Psoas muscle (tissue), 8 donors: ENCODE data around the gene ALDH1A3. TPM values are rescaled to one million over a fixed set of nuclear protein-coding genes. Genes with fewer than 3 reads are reported as not detected.

Experiments
- ATAC-seq, 4 donors: fragments of 200-7000 bp; cut with Tn5 transposase; one replicate each; pipeline ENCODE4 v1.9.1; 2020; ENCODE audit warnings: moderate library complexity in 3 of 4, mild to moderate bottlenecking in 2 of 4
- DNase-seq, 2 donors: peaks; one replicate each; pipeline ENCODE4 v3.0.0-alpha.2; 2020
- H3K27ac ChIP-seq: fragments of 200-600 bp; one replicate; pipeline ENCODE4 v1.8.0; 2022
- H3K27me3 ChIP-seq, 3 donors: fragments of 200-600 bp in 1 of 3; one replicate each; pipeline versions ENCODE4 v1.6.1 to v1.8.0; 2013 to 2022; ENCODE audit warnings: low read length in 2 of 3, mild to moderate bottlenecking in 2 of 3, moderate library complexity in 1 of 3; ENCODE audit not compliant: insufficient read depth in 3 of 3
- H3K36me3 ChIP-seq, 2 donors: fragments of 200-600 bp in 1 of 2; one replicate each; pipeline versions ENCODE4 v1.6.1 to v1.8.0; 2013 to 2022; ENCODE audit warnings: low read depth in 1 of 2, mild to moderate bottlenecking in 1 of 2, moderate library complexity in 1 of 2; ENCODE audit not compliant: insufficient read depth in 1 of 2
- H3K4me1 ChIP-seq: fragments of 200-600 bp; one replicate; pipeline ENCODE4 v1.8.0; 2022
- H3K4me3 ChIP-seq: fragments of 200-600 bp; one replicate; pipeline ENCODE4 v1.8.0; 2022; ENCODE audit warnings: mild to moderate bottlenecking
- H3K9me3 ChIP-seq: fragments of 200-600 bp; one replicate; pipeline ENCODE4 v1.8.0; 2022
- WGBS, 3 donors: extraction: QIAGEN DNeasy Blood & Tissue Kit; methylation state at CpG; one replicate each; pipeline versions ENCODE4 v1.1.6 to v1.1.7; 2013; 5-methylcytosine and 5-hydroxymethylcytosine counted together
- intact Hi-C, 2 donors: fragments of 100-400 bp; cut with DNase I; formaldehyde crosslinking; loops; one replicate each; pipeline versions ENCODE4 v1.11.0 to v1.14.2; 2022
- polyA plus RNA-seq, 3 donors: library from polyadenylated mRNA; stranded (reverse); fragments of 200-250 nt; gene quantifications; one replicate each; pipeline ENCODE4 v1.2.3, GENCODE V29; 2013
- total RNA-seq, 4 donors: library from RNA; stranded (reverse); fragmentation: NEBNext Ultra II Directional in 2 of 4; extraction: Animal tissue kit (Norgen Biotek cat#: 25700) in 2 of 4; gene quantifications; one replicate each; pipeline versions ENCODE4 v1.2.1 to v1.2.4, GENCODE V29; 2021 to 2023
- TF ChIP-seq, protein P1 (sequence below): fragments of 200-600 bp; IDR thresholded peaks from one replicate; pipeline ENCODE4 v1.8.0; 2022; ENCODE audit warnings: antibody characterized with exemption
- donor health status: healthy with polysubstance abuse.
- donor health status: DM: no; HTN: no; CAD: no; lungs with moderate emphysema.
- donor health status: Bipolar disorder and iron deficiency.
- donor health status: healthy.
- donor health status: DM: yes; HTN: yes; CAD: no.
- donor health status: DM: no; HTN: no; CAD: no.
- donor health status: DM: no; HTN: no; CAD: no.
- donor health status: DM: yes; HTN: yes; CAD: no.

The ALDH1A3 gene
- total and polyA plus RNA-seq, 7 donors, result 7.3 to 51.6 (median 11.9) TPM

DNA sequence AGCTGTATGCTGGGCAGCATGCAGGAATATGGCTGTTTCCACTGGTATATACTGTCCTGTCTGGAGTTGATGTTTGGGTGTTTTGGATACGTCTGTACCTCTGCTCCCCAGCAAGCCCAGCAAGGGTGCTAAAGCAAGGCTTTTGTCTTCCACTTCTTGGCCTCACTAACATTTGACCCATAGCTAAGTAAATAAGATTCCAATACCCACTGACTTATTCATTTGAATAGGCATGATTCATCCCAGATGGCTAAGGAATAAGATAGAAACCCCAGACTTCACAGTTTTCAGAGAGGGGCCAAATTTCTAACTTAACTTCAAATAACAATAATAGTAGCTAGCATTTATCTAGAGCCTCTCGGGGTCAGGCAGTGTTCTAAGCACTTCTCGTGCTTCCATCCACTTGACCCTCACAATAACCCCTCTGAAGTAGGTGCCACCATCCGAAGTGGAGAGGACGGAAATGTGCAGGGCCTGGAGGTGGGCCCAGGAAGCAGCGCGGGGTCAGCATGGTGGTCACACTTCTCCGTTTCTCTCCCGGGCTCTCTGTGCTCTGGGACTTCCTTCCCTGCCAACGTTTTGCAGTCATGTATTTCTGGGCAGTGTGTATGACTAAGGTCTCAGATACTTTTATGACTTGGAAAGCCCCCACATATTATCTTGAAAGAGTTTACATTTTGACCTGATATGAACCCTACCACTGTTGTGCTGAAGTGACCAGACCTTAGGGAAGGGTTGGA, 78.9 kb downstream of the ALDH1A3 start:
- H3K27ac ChIP-seq, result no peak overlapping the region
- WGBS, 3 donors, result 58 to 66% (median 64%) methylated on average over 10 of the region's 10 CpGs
- H3K4me1 ChIP-seq, result no peaks in the 10 kb centered on the region
- DNase-seq (no peak), ATAC-seq (no peak)
- H3K27me3 ChIP-seq, result no peaks in the 10 kb centered on the region
- TF ChIP-seq, protein P1, sequence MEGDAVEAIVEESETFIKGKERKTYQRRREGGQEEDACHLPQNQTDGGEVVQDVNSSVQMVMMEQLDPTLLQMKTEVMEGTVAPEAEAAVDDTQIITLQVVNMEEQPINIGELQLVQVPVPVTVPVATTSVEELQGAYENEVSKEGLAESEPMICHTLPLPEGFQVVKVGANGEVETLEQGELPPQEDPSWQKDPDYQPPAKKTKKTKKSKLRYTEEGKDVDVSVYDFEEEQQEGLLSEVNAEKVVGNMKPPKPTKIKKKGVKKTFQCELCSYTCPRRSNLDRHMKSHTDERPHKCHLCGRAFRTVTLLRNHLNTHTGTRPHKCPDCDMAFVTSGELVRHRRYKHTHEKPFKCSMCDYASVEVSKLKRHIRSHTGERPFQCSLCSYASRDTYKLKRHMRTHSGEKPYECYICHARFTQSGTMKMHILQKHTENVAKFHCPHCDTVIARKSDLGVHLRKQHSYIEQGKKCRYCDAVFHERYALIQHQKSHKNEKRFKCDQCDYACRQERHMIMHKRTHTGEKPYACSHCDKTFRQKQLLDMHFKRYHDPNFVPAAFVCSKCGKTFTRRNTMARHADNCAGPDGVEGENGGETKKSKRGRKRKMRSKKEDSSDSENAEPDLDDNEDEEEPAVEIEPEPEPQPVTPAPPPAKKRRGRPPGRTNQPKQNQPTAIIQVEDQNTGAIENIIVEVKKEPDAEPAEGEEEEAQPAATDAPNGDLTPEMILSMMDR, result no peak
- intact Hi-C loops, result no loop called here
- H3K36me3 ChIP-seq, result no peaks in the 10 kb centered on the region
- H3K9me3 ChIP-seq, result no peaks in the 10 kb centered on the region
- no peak overlapping the region for H3K4me3 ChIP-seq

DNA sequence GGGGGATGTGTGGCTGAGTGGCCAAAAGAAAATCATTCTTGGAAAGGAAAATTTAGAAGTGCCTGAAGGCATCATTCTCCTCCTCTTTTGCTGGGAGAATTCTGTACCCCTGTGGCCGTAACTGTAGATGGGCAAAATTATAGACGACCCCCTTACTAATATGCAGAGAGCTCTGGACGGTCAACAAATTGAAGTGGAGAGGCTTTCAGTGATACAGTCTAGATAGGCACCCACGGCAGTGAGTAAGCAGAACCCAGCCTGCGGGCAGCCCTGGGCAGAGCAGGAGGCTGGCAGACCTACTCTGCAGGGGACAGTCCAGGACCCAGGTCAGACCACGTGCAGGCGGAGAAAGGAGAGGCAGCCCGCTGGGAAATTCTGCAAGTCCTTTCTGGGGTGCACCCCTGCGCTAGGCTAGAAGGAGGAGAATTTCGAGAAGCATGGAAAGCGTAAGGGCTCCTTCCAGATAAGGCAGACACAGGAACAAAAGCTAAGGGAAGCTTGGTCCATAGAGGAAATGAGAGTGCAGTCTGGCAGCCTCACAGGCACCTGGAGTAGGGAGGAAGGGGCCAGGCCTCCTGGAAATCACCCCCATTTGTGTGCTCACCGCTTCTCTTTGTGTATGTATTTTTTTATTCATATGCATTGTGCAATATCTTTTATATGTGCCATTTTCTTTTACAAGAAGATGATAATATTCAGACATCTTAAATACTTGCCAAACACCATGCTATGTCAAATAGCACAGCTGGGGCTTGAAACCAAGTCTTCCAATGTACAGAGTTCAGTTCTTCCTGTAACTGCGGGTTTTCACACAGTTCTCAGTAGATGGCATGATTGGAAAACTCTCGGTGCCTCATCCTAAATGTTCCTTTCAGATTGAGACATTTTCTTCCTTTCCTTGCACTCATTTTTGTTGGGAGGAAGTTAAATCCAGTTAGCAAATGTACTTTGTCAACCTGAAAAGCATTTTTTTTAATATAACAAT, 79.7 kb downstream of the ALDH1A3 start:
- Histone ChIP-seq H3K9me3 (no peaks in the 10 kb centered on the region), H3K4me1 (no peaks in the 10 kb centered on the region), H3K36me3 (no peaks in the 10 kb centered on the region), H3K27ac (no peak overlapping the region), H3K4me3 (no peak overlapping the region), H3K27me3 (no peaks in the 10 kb centered on the region)
- intact Hi-C loops, result no loop called here
- DNase-seq, result no peak
- TF ChIP-seq, protein P1, result no peak
- no peak for ATAC-seq
- WGBS, 3 donors, result 72 to 83% (median 80%) methylated on average over 14 of the region's 14 CpGs

Other genes starting within 250 kb of the ALDH1A3 start
- gene LRRK1, start 39.5 kb downstream of the ALDH1A3 start, total RNA-seq, result 1 to 10 TPM; 2.6 to 7.6 (median 4.5) TPM
- 1 to 10 TPM in 2 of 3 donors, under 1 TPM in 1; 0.91 to 2.3 (median 1.8) TPM for gene LRRK1, start 39.5 kb downstream of the ALDH1A3 start, polyA plus RNA-seq